ENCODE results near the gene SLC22A16. TPM values are rescaled to one million over a fixed set of nuclear protein-coding genes. Genes with fewer than 3 reads are reported as not detected.

The SLC22A16 gene
- total and polyA plus RNA-seq, 4 donors: 0.08 to 22.5 TPM; not detected in 2

DNA sequence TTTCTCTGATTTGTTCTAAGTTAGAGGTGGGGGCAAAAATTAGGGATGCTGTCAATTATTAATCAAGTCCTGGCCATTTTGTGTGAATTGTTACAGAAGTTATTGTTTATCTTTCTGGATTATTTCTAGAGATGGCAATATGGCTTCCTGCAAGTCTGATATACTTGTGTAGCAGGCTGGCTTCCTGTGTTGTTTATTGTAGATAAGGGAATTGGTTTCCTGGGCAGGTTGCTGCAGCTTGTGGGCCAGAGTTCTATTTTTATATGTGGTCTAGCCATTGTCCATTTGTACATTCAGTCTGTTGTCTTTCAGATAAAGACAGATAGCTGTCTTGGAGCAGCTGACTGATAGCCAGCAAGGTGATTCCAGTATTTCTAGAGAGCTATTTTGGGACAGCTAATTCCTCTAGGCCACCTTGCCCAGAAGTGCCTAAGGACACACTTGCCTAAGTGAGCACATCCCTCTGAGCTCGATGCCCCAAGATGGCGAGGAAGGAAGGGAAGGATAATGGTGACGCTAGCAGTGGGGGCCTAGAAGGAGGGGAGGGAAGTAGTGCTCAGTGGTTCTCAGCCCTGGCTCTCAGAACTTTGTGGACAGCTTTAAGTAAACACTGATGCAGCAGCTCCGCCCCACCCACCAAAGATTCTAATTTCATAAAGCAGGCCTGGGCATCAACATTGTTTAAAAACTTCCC lies 86.6 kb downstream of the SLC22A16 start:
- Histone ChIP-seq H3K9me3 (ENCODE audit: control insufficient read depth in 4 of 4, low read length in 3 of 4) (no peaks in the 10 kb centered on the region), H3K36me3 (ENCODE audit: control insufficient read depth in 4 of 4, insufficient read depth in 3 of 4, low read depth in 1 of 4, low read length in 3 of 4) (peaks cover 0 to 8% (median 3%) of the 10 kb centered on the region in 4 donors), H3K4me3 (ENCODE audit: low read depth in 1 of 3, low read length in 3 of 3) (no peak overlapping the region), H3K27ac (ENCODE audit: low read depth in 1 of 2, low read length in 2 of 2) (no peak overlapping the region), H3K4me1 (ENCODE audit: control insufficient read depth in 4 of 4, insufficient read depth in 4 of 4, low read length in 3 of 4) (peaks cover 0 to 2% (median 0%) of the 10 kb centered on the region in 4 donors), H3K9ac (ENCODE audit: low read depth in 1 of 2, low read length in 2 of 2) (no peak overlapping the region), H3K27me3 (ENCODE audit: control insufficient read depth in 4 of 4, insufficient read depth in 4 of 4, low read length in 3 of 4) (no peaks in the 10 kb centered on the region)
- 88% methylated on average over 4 of the region's 4 CpGs for WGBS
- TF ChIP-seq RAD21 (IDR thresholded peaks at IDR 0.05) (no peak), GABPA (IDR thresholded peaks at IDR 0.05 in 1 of 2, conservative IDR thresholded peaks at IDR 0.05 in 1 of 2) (no peak), EGR1 (IDR thresholded peaks at IDR 0.05; ENCODE audit: low read depth in 2 of 2) (no peak), NR2F2 (IDR thresholded peaks at IDR 0.05) (no peak), TAF1 (conservative IDR thresholded peaks at IDR 0.05) (no peak), FOXA2 (IDR thresholded peaks at IDR 0.05) (no peak), HNF4A (conservative IDR thresholded peaks at IDR 0.05) (no peak), YY1 (IDR thresholded peaks at IDR 0.05) (no peak), RXRA (IDR thresholded peaks at IDR 0.05) (no peak), HNF4G (IDR thresholded peaks at IDR 0.05) (no peak)
- TF ChIP-seq, protein P1, sequence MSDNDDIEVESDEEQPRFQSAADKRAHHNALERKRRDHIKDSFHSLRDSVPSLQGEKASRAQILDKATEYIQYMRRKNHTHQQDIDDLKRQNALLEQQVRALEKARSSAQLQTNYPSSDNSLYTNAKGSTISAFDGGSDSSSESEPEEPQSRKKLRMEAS (IDR thresholded peaks at IDR 0.05): no peak
- TF ChIP-seq, protein P2, sequence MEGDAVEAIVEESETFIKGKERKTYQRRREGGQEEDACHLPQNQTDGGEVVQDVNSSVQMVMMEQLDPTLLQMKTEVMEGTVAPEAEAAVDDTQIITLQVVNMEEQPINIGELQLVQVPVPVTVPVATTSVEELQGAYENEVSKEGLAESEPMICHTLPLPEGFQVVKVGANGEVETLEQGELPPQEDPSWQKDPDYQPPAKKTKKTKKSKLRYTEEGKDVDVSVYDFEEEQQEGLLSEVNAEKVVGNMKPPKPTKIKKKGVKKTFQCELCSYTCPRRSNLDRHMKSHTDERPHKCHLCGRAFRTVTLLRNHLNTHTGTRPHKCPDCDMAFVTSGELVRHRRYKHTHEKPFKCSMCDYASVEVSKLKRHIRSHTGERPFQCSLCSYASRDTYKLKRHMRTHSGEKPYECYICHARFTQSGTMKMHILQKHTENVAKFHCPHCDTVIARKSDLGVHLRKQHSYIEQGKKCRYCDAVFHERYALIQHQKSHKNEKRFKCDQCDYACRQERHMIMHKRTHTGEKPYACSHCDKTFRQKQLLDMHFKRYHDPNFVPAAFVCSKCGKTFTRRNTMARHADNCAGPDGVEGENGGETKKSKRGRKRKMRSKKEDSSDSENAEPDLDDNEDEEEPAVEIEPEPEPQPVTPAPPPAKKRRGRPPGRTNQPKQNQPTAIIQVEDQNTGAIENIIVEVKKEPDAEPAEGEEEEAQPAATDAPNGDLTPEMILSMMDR (IDR thresholded peaks at IDR 0.05; ENCODE audit: low read depth, low read length, missing input control): no peak
- TF ChIP-seq, protein P3, sequence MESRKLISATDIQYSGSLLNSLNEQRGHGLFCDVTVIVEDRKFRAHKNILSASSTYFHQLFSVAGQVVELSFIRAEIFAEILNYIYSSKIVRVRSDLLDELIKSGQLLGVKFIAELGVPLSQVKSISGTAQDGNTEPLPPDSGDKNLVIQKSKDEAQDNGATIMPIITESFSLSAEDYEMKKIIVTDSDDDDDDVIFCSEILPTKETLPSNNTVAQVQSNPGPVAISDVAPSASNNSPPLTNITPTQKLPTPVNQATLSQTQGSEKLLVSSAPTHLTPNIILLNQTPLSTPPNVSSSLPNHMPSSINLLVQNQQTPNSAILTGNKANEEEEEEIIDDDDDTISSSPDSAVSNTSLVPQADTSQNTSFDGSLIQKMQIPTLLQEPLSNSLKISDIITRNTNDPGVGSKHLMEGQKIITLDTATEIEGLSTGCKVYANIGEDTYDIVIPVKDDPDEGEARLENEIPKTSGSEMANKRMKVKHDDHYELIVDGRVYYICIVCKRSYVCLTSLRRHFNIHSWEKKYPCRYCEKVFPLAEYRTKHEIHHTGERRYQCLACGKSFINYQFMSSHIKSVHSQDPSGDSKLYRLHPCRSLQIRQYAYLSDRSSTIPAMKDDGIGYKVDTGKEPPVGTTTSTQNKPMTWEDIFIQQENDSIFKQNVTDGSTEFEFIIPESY (IDR thresholded peaks at IDR 0.05): no peak
- TF ChIP-seq, protein P4, sequence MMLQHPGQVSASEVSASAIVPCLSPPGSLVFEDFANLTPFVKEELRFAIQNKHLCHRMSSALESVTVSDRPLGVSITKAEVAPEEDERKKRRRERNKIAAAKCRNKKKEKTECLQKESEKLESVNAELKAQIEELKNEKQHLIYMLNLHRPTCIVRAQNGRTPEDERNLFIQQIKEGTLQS (IDR thresholded peaks at IDR 0.05): no peak
- TF ChIP-seq, protein P5, sequence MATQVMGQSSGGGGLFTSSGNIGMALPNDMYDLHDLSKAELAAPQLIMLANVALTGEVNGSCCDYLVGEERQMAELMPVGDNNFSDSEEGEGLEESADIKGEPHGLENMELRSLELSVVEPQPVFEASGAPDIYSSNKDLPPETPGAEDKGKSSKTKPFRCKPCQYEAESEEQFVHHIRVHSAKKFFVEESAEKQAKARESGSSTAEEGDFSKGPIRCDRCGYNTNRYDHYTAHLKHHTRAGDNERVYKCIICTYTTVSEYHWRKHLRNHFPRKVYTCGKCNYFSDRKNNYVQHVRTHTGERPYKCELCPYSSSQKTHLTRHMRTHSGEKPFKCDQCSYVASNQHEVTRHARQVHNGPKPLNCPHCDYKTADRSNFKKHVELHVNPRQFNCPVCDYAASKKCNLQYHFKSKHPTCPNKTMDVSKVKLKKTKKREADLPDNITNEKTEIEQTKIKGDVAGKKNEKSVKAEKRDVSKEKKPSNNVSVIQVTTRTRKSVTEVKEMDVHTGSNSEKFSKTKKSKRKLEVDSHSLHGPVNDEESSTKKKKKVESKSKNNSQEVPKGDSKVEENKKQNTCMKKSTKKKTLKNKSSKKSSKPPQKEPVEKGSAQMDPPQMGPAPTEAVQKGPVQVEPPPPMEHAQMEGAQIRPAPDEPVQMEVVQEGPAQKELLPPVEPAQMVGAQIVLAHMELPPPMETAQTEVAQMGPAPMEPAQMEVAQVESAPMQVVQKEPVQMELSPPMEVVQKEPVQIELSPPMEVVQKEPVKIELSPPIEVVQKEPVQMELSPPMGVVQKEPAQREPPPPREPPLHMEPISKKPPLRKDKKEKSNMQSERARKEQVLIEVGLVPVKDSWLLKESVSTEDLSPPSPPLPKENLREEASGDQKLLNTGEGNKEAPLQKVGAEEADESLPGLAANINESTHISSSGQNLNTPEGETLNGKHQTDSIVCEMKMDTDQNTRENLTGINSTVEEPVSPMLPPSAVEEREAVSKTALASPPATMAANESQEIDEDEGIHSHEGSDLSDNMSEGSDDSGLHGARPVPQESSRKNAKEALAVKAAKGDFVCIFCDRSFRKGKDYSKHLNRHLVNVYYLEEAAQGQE (IDR thresholded peaks at IDR 0.05): no peak
- no peak for DNase-seq (ENCODE audit: low spot score)
